HG02642 (cell line): Measurements from ENCODE around the gene KRTAP19-8.

Experiments
- ATAC-seq: cut with Tn5 transposase; IDR thresholded peaks from one replicate; pipeline ENCODE4 v1.9.1; 2021; ENCODE audit warnings: mild to moderate bottlenecking; ENCODE audit not compliant: unreplicated experiment, poor library complexity

KRTAP19-8 gene

GRCh38 chr21:31012133-31013089, 25.9 kb downstream of the KRTAP19-8 start:
- no peak for ATAC-seq

GRCh38 chr21:31011412-31011811, 26.9 kb downstream of the KRTAP19-8 start:
- no peak for ATAC-seq

GRCh38 chr21:31008355-31008754, 29.9 kb downstream of the KRTAP19-8 start:
- no peak for ATAC-seq

GRCh38 chr21:31005019-31005418, 33.3 kb downstream of the KRTAP19-8 start:
- ATAC-seq = no peak

- no peak for ATAC-seq
These were observed 34.8 kb downstream of the KRTAP19-8 start for GRCh38 chr21:31003471-31003870.

- no peak for ATAC-seq
These were observed 40.7 kb downstream of the KRTAP19-8 start for GRCh38 chr21:30997541-30997940.

GRCh38 chr21:30996728-30997127, 41.5 kb downstream of the KRTAP19-8 start:
- no peak for ATAC-seq

- ATAC-seq = no peak
These were observed 43.3 kb downstream of the KRTAP19-8 start for GRCh38 chr21:30994932-30995331.

- no peak for ATAC-seq
These were observed 47.6 kb downstream of the KRTAP19-8 start for GRCh38 chr21:30990514-30991262.

- no peak for ATAC-seq
These were observed 49.6 kb downstream of the KRTAP19-8 start for GRCh38 chr21:30988706-30989105.
